ENCODE measurements around the gene UQCRH. TPM values are rescaled to one million over a fixed set of nuclear protein-coding genes. Genes with fewer than 3 reads are reported as not detected.

Gene UQCRH
- total and polyA plus RNA-seq, 2 of the 13 experiments (the other 11 are each of a cell fraction or from before 2014, with no cell fraction given) = 548 to 556 TPM

DNA sequence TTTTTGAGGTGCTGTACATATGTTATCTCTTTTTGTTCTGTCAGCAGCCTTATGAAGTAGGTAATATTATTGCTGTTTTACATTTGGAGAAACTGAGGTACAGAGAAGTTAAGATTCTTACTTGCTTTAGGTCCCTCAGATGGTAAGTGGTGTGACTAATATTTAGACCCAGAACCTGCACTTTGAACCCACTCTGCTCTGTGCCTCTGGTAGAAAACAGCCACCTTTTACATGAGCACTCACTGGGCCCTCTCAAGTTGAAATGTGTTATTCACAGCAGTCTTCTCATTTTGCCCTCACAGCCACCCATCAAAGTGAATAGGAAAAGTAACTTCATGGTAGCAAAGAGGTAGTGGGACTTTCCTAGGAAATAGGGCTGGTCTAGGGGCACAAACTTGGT, 41.8 kb downstream of the UQCRH start:
- peak overlapping the region; percentile 31; the same call in 1 of the 2 replicates for H3K9ac ChIP-seq (ENCODE audit: insufficient read depth, low read depth, low read length)
- intact Hi-C loops (cut with micrococcal nuclease; ENCODE audit: unreplicated experiment) = no loop called here
- H3K79me2 ChIP-seq (ENCODE audit: insufficient read depth, low read length) = peaks cover 17% of the 10 kb centered on the region
- H3K4me1 ChIP-seq (ENCODE audit: insufficient read depth, low read length) = peaks cover 57% of the 10 kb centered on the region
- peak overlapping the region; percentile 51 for H3K4me2 ChIP-seq (ENCODE audit: low read depth, low read length)
- H4K20me1 ChIP-seq (ENCODE audit: insufficient read depth, low read length) = no peaks in the 10 kb centered on the region
- DNase-seq (ENCODE audit: low spot score) (peak; percentile 45), ATAC-seq (peak; percentile 15; the same call in 1 of the 3 replicates), FAIRE-seq (peak; percentile 40)
- no peak overlapping the region for H2AFZ ChIP-seq (ENCODE audit: low read length)
- H3K4me3 ChIP-seq (replicated peaks in 1 of 3; ENCODE audit: insufficient read depth in 1 of 3, low read depth in 2 of 3, low read length in 3 of 3) = peak overlapping the region in 1 of 3 experiments; percentile 4; a peak in 1 of 6 replicates
- POLR2A ChIA-PET = interaction anchor here (2.3 kb wide), 1 partner anchor 42 kb away, joined by 6 read pairs; the partner anchor contains the start of genes LRRC41 and UQCRH
- H3K9me3 ChIP-seq (ENCODE audit: low read length) = no peaks in the 10 kb centered on the region
- in situ Hi-C loops (cut with HindIII; ENCODE audit: extremely low pct_ligation_motif_present, low pct_unique_long_range_greater_than_20kb) = no loop called here
- peak overlapping the region; percentile 50 for H3K27ac ChIP-seq (ENCODE audit: extremely low read length, insufficient read depth, low read length)
- peak; percentile 67 for TF ChIP-seq HNF4A (CRISPR knock-in tag; IDR thresholded peaks at IDR 0.05)
- no peak for TF ChIP-seq PHF5A (CRISPR knock-in tag; IDR thresholded peaks at IDR 0.05; ENCODE audit: low read depth, unreplicated experiment)
- TF ChIP-seq ESRRA (CRISPR knock-in tag; IDR thresholded peaks at IDR 0.05; ENCODE audit: low read depth) = no peak
- peak; percentile 13; the same call in 1 of the 2 replicates for TF ChIP-seq SAP130 (CRISPR knock-in tag; IDR thresholded peaks at IDR 0.05; ENCODE audit: low read depth)
- no peak for TF ChIP-seq ZNF562 (CRISPR knock-in tag; IDR thresholded peaks at IDR 0.05; ENCODE audit: borderline replicate concordance)
- TF ChIP-seq, protein P1, sequence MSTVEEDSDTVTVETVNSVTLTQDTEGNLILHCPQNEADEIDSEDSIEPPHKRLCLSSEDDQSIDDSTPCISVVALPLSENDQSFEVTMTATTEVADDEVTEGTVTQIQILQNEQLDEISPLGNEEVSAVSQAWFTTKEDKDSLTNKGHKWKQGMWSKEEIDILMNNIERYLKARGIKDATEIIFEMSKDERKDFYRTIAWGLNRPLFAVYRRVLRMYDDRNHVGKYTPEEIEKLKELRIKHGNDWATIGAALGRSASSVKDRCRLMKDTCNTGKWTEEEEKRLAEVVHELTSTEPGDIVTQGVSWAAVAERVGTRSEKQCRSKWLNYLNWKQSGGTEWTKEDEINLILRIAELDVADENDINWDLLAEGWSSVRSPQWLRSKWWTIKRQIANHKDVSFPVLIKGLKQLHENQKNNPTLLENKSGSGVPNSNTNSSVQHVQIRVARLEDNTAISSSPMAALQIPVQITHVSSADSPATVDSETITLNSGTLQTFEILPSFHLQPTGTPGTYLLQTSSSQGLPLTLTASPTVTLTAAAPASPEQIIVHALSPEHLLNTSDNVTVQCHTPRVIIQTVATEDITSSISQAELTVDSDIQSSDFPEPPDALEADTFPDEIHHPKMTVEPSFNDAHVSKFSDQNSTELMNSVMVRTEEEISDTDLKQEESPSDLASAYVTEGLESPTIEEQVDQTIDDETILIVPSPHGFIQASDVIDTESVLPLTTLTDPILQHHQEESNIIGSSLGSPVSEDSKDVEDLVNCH (CRISPR knock-in tag; IDR thresholded peaks at IDR 0.05) = no peak
- TF ChIP-seq NR2F1 (CRISPR knock-in tag; IDR thresholded peaks at IDR 0.05) = no peak
- TF ChIP-seq PRPF4 (IDR thresholded peaks at IDR 0.05; ENCODE audit: low read depth, low read length, poor library complexity, severe bottlenecking) = no peak
- TF ChIP-seq, protein P2, sequence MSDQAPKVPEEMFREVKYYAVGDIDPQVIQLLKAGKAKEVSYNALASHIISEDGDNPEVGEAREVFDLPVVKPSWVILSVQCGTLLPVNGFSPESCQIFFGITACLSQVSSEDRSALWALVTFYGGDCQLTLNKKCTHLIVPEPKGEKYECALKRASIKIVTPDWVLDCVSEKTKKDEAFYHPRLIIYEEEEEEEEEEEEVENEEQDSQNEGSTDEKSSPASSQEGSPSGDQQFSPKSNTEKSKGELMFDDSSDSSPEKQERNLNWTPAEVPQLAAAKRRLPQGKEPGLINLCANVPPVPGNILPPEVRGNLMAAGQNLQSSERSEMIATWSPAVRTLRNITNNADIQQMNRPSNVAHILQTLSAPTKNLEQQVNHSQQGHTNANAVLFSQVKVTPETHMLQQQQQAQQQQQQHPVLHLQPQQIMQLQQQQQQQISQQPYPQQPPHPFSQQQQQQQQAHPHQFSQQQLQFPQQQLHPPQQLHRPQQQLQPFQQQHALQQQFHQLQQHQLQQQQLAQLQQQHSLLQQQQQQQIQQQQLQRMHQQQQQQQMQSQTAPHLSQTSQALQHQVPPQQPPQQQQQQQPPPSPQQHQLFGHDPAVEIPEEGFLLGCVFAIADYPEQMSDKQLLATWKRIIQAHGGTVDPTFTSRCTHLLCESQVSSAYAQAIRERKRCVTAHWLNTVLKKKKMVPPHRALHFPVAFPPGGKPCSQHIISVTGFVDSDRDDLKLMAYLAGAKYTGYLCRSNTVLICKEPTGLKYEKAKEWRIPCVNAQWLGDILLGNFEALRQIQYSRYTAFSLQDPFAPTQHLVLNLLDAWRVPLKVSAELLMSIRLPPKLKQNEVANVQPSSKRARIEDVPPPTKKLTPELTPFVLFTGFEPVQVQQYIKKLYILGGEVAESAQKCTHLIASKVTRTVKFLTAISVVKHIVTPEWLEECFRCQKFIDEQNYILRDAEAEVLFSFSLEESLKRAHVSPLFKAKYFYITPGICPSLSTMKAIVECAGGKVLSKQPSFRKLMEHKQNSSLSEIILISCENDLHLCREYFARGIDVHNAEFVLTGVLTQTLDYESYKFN (CRISPR knock-in tag; conservative IDR thresholded peaks at IDR 0.05) = 0 out of 2 replicates have a peak, but pooled peaks have one; percentile 22
- TF ChIP-seq, protein P3, sequence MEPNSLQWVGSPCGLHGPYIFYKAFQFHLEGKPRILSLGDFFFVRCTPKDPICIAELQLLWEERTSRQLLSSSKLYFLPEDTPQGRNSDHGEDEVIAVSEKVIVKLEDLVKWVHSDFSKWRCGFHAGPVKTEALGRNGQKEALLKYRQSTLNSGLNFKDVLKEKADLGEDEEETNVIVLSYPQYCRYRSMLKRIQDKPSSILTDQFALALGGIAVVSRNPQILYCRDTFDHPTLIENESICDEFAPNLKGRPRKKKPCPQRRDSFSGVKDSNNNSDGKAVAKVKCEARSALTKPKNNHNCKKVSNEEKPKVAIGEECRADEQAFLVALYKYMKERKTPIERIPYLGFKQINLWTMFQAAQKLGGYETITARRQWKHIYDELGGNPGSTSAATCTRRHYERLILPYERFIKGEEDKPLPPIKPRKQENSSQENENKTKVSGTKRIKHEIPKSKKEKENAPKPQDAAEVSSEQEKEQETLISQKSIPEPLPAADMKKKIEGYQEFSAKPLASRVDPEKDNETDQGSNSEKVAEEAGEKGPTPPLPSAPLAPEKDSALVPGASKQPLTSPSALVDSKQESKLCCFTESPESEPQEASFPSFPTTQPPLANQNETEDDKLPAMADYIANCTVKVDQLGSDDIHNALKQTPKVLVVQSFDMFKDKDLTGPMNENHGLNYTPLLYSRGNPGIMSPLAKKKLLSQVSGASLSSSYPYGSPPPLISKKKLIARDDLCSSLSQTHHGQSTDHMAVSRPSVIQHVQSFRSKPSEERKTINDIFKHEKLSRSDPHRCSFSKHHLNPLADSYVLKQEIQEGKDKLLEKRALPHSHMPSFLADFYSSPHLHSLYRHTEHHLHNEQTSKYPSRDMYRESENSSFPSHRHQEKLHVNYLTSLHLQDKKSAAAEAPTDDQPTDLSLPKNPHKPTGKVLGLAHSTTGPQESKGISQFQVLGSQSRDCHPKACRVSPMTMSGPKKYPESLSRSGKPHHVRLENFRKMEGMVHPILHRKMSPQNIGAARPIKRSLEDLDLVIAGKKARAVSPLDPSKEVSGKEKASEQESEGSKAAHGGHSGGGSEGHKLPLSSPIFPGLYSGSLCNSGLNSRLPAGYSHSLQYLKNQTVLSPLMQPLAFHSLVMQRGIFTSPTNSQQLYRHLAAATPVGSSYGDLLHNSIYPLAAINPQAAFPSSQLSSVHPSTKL (CRISPR knock-in tag; IDR thresholded peaks at IDR 0.05) = peak; percentile 34; the same call in 1 of the 2 replicates
- no peaks in the 10 kb centered on the region; a peak in 1 of 5 replicates for H3K27me3 ChIP-seq (ENCODE audit: control insufficient read depth in 1 of 2, insufficient read depth in 2 of 2, low read length in 2 of 2)
- BruUV-seq (replicated peaks) = no TSS peak
- CTCF ChIA-PET (ENCODE audit: low intra/inter-chr PET ratio, low total read pairs) = interaction anchor here (5.6 kb wide), 1 partner anchor 11 kb away, joined by 47 read pairs; no protein-coding TSS in a partner anchor
- H3K36me3 ChIP-seq (replicated peaks in 1 of 2; ENCODE audit: control insufficient read depth in 1 of 2, insufficient read depth in 2 of 2, low read length in 2 of 2) = peaks cover 6 to 36% of the 10 kb centered on the region in 2 experiments; a peak in 4 of 5 replicates

Data from HepG2 (cell line).